Ishikawa (cell line): ENCODE measurements around the gene CEP97.

Source experiments
- CEBPB ChIP-seq: IDR thresholded peaks from 2 replicates; pipeline ENCODE4 v1.6.1; 2012
- CREB1 ChIP-seq: IDR thresholded peaks from 2 replicates; pipeline ENCODE4 v1.6.1; 2012; ENCODE audit warnings: low read depth
- EGR1 ChIP-seq: IDR thresholded peaks from 2 replicates; pipeline ENCODE4 v1.6.1; 2012
- EP300 ChIP-seq: IDR thresholded peaks from 2 replicates; pipeline ENCODE4 v1.6.1; 2012; ENCODE audit warnings: borderline replicate concordance
- FOXM1 ChIP-seq: IDR thresholded peaks from 2 replicates; pipeline ENCODE4 v1.6.1; 2012; ENCODE audit warnings: low read depth, borderline replicate concordance
- NFIC ChIP-seq: IDR thresholded peaks from 2 replicates; pipeline ENCODE4 v1.6.1; 2012
- RAD21 ChIP-seq: IDR thresholded peaks from 2 replicates; pipeline ENCODE4 v1.6.1; 2012; ENCODE audit warnings: low read depth
- TAF1 ChIP-seq: IDR thresholded peaks from 2 replicates; pipeline ENCODE4 v1.6.1; 2012; ENCODE audit warnings: low read depth, mild to moderate bottlenecking
- TCF12 ChIP-seq: IDR thresholded peaks from 2 replicates; pipeline ENCODE4 v1.6.1; 2012; ENCODE audit warnings: low read depth
- TEAD4 ChIP-seq: IDR thresholded peaks from 2 replicates; pipeline ENCODE4 v1.6.1; 2012
- YY1 ChIP-seq: IDR thresholded peaks from 2 replicates; pipeline ENCODE4 v1.6.1; 2012; ENCODE audit warnings: low read depth
- ZBTB7A ChIP-seq: IDR thresholded peaks from 2 replicates; pipeline ENCODE4 v1.6.1; 2012; ENCODE audit warnings: low read depth
- TF ChIP-seq, protein P1 (sequence below): IDR thresholded peaks from 2 replicates; pipeline ENCODE4 v1.6.1; 2012
- TF ChIP-seq, protein P2 (sequence below): IDR thresholded peaks from 2 replicates; pipeline ENCODE4 v1.6.1; 2012; ENCODE audit warnings: low read depth, mild to moderate bottlenecking
- TF ChIP-seq, protein P3 (sequence below): IDR thresholded peaks from 2 replicates; pipeline ENCODE4 v1.6.1; 2012

The CEP97 gene

DNA sequence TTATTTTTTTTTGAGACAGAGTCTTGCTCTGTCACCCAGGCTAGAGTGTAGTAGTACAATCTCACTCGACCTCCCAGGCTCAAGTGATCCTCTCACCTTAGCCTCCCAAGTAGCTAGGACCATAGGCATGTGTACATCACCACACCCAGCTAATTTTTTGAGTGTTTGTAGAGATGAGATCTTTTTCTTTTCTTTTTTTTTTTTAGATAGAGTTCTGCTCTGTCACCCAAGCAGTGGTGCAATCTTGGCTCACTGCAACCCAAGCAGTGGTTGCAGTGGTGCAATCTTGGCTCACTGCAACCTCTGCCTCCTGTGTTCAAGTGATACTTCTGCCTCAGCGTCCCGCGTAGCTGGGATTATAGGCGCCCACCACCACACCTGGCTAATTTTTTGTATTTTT, 5.2 kb downstream of the CEP97 start:
- TF ChIP-seq FOXM1: no peak
- TF ChIP-seq CREB1: no peak
- TF ChIP-seq NFIC: no peak
- no peak for TF ChIP-seq TCF12
- TF ChIP-seq EGR1: no peak
- no peak for TF ChIP-seq RAD21
- no peak for TF ChIP-seq TEAD4
- TF ChIP-seq YY1: no peak
- TF ChIP-seq EP300: no peak
- TF ChIP-seq TAF1: no peak
- no peak for TF ChIP-seq ZBTB7A
- TF ChIP-seq, protein P1, sequence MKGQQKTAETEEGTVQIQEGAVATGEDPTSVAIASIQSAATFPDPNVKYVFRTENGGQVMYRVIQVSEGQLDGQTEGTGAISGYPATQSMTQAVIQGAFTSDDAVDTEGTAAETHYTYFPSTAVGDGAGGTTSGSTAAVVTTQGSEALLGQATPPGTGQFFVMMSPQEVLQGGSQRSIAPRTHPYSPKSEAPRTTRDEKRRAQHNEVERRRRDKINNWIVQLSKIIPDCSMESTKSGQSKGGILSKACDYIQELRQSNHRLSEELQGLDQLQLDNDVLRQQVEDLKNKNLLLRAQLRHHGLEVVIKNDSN: no peak

DNA sequence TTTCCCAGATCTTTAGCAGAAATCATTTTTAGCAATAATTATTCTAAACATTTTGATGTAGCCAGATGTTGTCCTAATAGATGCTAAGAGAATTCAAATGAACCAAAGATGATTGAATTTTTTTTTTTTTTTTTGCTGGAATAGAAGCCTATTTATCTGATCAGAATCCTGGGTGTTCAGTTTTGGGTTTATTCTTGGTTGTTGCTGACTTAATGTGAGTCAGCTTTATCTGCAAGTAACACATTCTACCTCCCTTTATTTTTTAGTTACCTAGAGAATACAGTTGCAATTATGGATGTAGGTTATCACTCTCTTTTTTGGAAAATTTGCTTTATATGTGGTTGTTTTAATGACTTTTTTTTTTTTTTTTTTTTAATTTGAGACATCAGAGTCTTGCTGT, 6.4 kb downstream of the CEP97 start:
- TF ChIP-seq, protein P2, sequence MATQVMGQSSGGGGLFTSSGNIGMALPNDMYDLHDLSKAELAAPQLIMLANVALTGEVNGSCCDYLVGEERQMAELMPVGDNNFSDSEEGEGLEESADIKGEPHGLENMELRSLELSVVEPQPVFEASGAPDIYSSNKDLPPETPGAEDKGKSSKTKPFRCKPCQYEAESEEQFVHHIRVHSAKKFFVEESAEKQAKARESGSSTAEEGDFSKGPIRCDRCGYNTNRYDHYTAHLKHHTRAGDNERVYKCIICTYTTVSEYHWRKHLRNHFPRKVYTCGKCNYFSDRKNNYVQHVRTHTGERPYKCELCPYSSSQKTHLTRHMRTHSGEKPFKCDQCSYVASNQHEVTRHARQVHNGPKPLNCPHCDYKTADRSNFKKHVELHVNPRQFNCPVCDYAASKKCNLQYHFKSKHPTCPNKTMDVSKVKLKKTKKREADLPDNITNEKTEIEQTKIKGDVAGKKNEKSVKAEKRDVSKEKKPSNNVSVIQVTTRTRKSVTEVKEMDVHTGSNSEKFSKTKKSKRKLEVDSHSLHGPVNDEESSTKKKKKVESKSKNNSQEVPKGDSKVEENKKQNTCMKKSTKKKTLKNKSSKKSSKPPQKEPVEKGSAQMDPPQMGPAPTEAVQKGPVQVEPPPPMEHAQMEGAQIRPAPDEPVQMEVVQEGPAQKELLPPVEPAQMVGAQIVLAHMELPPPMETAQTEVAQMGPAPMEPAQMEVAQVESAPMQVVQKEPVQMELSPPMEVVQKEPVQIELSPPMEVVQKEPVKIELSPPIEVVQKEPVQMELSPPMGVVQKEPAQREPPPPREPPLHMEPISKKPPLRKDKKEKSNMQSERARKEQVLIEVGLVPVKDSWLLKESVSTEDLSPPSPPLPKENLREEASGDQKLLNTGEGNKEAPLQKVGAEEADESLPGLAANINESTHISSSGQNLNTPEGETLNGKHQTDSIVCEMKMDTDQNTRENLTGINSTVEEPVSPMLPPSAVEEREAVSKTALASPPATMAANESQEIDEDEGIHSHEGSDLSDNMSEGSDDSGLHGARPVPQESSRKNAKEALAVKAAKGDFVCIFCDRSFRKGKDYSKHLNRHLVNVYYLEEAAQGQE: no peak
- TF ChIP-seq EP300 (no peak), YY1 (no peak), TEAD4 (no peak), ZBTB7A (no peak), FOXM1 (no peak), NFIC (no peak), TAF1 (no peak), CEBPB (no peak)
- TF ChIP-seq, protein P3, sequence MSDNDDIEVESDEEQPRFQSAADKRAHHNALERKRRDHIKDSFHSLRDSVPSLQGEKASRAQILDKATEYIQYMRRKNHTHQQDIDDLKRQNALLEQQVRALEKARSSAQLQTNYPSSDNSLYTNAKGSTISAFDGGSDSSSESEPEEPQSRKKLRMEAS: no peak

DNA sequence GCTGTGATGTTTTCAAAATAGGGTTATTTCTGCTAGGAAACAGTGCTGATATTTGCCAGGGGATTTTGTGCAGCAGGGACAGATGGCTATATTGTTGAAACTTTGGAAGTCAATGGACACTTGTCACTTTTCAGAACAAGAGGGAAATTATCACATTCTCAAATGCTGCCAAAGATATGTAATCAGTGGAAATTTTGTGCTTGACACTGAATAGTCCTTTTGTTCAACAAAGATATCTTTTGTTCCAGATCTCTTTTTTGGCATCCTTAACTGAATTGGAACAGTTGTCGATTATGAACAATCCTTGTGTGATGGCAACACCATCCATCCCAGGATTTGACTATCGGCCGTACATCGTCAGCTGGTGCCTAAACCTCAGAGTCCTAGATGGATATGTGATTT, 7.8 kb downstream of the CEP97 start:
- no peak for TF ChIP-seq CEBPB
- TF ChIP-seq CREB1: no peak
- no peak for TF ChIP-seq NFIC
- no peak for TF ChIP-seq YY1
- no peak for TF ChIP-seq TAF1
- TF ChIP-seq RAD21: no peak
- TF ChIP-seq EGR1: no peak
- no peak for TF ChIP-seq FOXM1
- TF ChIP-seq, protein P3: no peak
- TF ChIP-seq TCF12: no peak
- TF ChIP-seq, protein P2: no peak
- TF ChIP-seq ZBTB7A: no peak
- TF ChIP-seq TEAD4: no peak
- no peak for TF ChIP-seq EP300
- TF ChIP-seq, protein P1: no peak

DNA sequence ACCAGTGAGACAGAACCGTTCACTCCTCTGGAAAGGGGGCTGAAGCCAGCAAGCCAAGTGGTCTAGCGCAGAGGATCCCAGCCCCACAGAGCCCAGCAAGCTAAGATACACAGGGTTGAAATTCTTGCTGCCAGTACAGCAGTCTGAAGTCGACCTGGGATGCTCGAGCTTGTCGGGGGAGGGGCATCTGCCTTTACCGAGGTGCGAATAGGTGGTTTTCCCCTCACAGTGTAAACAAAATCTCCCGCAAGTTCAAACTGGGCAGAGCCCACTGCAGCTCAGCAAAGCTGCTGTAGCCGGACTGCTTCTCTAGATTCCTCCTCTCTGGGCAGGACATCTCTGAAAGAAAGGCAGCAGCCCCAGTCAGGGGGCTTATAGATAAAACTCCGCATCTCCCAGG, 11.4 kb downstream of the CEP97 start:
- no peak for TF ChIP-seq CEBPB
- no peak for TF ChIP-seq YY1
- TF ChIP-seq TCF12: no peak
- TF ChIP-seq TAF1: no peak
- TF ChIP-seq NFIC: no peak
- no peak for TF ChIP-seq FOXM1
- TF ChIP-seq EGR1: no peak
- TF ChIP-seq ZBTB7A: no peak

DNA sequence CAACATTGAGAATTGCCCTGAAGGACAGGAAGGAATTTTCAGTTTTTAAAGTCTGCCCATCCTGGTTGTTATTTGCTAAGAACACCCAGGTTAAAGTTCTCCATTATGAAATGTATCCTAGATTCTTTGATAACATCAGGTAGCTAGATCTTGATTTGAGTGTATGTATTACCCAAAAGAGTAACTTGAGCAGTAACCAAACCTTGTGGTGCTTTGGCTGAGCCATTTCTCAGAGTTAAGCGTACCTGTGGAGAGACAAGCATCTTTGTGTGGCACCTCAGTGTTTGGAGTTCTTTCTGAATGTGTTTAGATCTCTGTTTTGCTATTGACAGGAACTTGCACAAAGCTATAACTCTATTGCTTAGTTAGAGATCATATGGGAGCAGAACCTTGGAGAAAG, 20.4 kb downstream of the CEP97 start:
- TF ChIP-seq RAD21 (no peak), TCF12 (no peak)

DNA sequence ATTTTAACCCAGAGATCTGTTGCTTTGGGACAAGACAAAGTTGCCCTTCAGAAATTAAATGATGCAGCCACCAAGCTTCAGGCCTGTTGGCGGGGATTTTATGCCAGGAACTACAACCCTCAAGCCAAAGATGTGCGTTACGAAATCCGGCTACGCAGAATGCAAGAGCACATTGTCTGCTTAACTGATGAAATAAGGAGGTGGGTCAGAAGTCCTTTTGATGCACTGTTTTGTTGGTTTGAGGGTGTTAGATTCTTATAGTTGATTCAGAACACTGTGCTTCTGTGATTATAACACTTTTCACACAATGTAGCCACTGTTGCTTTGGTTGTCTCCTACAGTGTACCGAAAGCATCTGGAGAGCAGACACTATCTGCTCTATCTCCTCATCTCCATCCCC, 33.8 kb downstream of the CEP97 start:
- TF ChIP-seq, protein P2: no peak
- TF ChIP-seq, protein P1: no peak
- TF ChIP-seq TEAD4 (no peak), ZBTB7A (no peak), TCF12 (no peak), TAF1 (no peak), CREB1 (no peak), CEBPB (no peak), EGR1 (no peak), RAD21 (no peak), YY1 (no peak), EP300 (no peak), NFIC (no peak), FOXM1 (no peak)
- TF ChIP-seq, protein P3: no peak
